Measurements from ENCODE around the gene PWP1.
A peak's percentile ranks its signal among the peaks of the same experiment; 100 is the strongest.
"Not testable (repeated sequence)": the region's sequence is repeated elsewhere in the genome, so short reads cannot be mapped to it uniquely, and the experiment has no call there.

PWP1 gene

DNA sequence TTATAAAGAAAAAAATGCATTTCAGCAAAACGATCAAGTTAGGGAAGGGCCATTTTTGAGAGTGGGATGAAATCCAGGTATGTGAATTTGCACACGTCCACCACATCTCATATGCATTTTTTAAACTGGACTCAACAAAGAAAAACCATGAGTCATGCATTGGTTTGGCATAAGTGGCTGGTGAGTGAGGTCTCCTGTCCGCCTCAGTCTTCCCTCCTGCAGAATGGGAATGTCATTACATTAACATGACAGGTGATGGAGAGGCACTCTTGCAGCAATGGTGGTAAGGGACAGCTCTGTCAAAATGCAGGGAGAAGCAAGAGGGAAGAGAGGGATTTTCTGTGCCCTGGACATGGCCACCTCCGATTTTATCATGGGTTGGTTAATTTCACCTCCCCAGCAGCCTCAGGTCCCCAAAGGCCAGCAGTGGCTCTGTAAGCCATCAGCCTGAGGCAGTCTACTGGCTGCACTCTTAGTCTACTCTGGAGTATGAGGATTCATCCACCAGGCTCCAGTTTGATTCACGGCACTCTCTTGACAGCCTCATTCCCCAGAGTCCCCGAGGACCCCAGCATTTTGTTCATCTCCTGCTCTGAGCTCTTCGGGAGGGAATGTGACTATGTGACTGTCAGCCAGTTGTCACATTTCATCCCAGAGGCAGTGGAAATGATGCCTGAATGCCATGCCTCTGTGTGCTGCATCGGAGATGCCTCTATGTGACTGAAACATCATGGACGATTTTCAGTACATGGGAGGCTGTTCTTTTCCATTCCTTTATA lies 17.1 kb upstream of the PWP1 start:
- DNase-seq: no peak

DNA sequence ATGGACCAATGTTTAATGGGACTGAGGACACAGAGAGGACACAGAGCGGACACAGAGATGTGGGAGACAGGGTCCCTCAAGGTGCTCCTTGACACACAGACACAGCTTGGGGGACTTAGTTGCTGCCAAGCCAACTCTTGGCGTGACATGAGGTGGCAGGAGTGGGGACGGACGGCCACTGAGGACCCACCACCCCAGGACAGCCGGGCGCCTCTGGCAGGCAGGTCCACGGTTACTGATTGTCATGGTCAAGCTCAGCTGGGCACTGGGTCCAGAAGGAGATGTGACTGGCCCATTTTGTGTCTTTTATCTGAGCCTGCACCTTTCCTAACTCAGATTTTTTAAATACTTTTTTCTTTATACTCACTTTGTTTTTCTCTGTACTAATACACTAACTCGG lies 15.7 kb upstream of the PWP1 start:
- no peak for DNase-seq

DNA sequence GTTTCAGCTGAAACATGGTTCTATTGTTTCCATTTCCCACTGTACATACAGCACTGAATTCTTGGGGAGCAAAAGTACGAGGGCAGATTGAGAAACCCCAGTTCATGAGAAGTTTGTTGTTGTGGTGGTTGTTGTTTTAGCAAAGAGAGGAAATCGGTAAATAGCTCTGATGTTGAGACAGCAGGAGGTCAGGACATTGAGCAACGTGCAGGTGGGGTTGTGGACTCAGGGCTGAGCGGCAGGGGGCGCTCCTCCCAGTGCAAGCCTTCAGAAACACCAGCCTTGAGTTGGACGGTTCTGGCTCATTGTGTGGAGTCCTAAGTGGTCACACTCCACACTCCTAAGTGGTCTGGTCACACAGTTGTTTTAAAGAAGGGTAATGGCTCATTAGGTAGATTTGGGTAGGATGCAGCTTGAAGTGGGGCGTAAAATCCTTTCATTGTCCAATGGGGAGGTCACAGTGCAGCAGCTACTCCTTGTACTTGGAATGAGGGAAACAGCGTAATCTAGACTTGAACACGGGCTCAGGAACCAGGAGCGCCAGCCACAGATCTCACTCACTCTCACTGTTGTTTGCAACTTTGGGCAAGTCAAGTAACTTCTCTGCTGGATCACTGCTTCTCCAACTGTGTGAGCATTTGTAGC lies 14.5 kb upstream of the PWP1 start:
- peak in 1 of 2 experiments; percentile 9 for DNase-seq

DNA sequence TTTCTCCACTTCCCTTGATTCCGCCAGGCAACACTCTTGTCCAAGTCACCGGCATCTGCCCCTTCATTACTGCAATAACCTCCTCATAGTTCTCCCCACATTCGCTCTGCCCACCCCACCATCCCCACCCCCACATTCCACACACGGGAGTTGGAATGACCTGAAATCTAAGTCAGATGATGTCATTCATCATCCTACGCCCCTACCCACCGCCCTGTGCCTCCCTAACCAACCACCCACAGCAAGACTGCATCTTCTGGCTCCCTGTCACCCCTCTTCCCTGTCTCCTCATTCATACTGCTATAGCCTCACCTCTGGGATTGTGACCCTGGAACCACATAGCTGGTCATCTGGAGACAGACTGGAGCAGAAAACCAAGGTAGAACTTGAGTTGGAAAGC lies 7.9 kb upstream of the PWP1 start:
- DNase-seq: no peak

DNA sequence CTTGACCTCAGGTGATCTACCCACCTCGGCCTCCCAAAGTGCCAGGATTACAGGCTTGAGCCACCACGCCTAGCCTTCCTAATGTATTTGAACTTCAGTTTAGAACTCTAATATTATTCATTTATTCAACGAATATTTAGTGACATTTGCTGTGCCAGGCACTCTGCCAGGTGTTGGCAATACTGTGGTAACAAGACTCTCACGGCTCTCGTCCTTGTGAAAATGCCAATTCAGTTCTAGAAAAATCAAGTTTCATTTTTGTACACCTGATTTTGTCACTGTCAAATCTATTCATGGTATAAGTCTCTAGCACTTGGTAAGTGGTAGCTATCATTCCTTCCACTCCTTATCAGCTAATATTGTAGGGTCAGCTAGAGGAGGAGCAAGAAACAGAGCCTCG lies 6.3 kb upstream of the PWP1 start:
- DNase-seq: no peak

DNA sequence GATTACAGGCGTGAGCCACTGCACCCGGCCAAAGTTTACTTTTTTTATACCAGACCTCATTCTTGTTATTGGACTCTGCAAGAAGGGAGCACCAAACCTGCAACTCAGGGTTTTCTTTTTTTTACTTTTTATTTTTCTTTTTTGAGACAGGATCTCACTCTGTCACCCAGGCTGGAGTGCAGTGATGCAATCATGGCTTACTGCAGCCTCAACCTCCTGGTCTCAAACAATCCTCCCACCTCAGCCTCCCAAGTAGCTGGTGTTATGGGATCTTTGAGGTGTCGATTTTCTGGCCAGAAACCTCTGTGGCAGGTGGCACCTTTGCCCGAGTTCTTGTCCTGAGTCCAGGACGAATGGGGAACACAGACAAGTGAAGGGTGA lies 4.2 kb upstream of the PWP1 start:
- no peak for DNase-seq

DNA sequence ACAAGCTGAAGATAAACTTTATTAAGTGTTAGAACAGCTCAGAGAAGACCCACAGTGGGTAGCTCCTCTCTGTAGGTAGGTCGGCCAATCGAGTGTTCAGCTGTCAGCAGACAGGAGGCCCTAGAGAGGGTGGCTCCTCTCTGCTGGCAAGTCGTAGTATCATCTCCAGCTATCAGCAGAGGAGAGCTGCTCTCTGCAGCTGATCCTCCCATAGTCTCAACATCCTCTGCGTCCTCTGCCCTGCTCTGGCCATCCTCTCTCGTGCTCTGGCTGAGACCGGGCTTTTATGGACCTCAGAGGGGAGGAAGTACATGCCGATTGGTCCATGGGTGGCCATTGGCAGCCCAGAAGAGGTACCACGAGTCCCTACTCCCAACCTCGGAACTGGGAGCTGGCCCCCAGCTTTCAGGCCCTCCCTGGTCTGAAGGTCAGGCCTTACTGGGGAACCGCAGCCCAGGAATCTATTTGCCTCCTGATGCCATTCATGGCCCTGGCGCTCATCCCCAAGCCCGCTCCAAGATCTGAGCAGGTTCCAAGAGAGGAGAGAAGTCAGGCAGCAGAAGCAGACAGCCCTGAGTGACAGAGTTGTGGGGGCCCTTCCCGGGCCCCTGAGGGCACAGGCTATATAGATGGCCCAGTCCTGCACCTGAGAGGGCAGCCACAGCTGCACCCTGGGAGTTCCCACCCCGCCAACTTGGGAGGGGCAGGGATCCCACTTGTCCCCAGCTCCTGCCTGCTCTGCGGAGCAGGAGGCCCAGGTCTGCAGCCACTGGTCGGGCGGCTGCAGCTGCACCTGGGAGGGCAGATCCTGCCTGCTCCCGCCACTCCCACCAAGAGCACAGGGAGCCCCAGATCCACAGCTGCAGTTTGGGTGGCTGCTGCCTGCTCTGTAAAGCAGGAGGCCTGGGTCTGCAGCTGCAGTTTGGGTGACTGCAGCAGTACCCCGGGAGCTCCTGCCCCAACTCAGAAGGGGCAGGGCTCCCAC lies 3.5 kb upstream of the PWP1 start:
- DNase-seq: no peak

DNA sequence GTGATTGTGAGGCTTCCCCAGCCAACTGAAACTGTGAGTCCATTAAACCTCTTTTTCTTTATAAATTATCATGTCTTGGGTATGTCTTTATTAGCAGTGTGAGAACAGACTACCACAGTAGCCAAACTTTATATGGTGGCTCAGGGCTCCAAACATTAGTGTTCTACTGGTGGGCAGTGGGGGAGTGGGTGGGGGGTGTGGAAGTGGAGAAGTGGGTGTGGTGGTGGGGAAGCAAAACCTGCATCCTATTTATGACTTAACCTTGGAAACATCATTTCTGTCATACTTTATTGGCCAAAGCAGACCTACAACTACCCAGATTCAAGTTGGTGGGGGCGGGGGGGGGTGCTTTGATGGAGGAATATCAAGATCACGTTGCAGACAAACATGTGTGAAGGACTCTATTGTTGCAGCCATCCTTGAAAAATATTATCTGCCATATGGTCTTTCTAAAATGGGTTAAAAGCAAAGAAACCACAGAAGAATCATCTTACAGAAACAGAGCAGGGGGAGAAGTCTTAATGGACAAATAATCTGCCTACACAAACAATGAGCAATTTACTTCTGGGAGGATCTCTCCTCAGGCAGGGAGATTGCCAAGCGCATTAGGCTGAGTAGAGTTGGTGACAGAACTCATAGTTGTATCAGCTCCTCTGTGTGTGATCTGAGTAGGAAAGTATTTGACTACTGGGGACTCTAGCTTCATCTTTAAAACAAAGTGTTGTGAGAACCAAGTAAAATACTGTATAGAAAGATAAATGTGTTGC lies 1.4 kb upstream of the PWP1 start:
- DNase-seq: no peak

DNA sequence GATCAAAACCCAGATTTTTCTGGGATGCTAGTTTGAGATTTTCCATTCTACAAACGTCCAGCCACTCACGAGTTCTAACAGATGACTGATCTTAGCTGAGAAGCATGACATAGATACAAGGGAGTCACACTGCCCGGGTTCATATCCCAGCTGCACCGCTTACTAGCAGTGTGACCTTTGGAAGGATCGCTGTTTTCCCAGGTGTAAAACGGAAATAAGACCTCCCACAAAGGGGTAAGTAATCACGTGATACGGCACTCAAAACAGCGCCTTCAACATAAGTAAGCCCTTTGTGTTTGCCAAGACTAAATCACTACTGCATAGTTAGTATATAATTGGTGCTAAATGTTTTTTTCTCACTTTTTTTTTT lies 624 bp upstream of the PWP1 start:
- DNase-seq: peak; percentile 20 to 31

DNA sequence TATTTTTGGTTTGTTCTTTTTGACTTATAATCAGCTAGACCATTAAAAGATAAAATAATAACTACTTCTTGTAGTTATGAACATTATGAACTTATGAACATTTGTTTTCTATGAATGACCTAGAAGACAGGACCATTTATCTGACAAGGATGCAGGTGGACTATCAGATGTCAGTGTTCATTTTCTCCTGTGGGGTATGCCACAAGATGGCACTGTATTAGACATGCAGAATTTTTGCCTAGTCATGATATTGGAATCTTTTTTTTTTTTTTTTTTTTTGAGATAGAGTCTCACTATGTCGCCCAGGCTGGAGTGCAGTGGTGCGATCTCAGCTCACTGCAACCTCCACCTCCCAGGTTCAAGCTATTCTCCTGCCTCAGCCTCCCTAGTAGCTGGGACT lies 10.2 kb downstream of the PWP1 start:
- peak; percentile 11 to 42 for DNase-seq

DNA sequence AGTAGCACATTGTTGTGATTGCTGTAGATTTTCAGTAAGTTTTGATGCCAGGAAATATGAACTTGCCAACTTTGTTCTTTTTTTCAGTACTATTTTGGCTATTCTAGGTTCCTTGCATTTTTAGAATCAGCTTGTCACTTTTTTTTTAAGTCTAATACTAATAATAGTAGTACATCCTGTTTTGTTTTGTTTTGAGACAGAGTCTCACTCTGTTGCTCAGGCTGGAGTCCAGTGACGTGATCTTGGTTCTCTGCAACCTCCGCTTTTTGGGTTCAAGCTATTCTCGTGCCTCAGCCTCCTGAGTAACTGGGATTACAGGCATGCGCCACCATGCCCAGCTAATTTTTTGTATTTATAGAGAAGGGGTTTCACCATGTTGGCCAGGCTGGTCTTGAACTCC lies 16.5 kb downstream of the PWP1 start:
- no peak for DNase-seq

DNA sequence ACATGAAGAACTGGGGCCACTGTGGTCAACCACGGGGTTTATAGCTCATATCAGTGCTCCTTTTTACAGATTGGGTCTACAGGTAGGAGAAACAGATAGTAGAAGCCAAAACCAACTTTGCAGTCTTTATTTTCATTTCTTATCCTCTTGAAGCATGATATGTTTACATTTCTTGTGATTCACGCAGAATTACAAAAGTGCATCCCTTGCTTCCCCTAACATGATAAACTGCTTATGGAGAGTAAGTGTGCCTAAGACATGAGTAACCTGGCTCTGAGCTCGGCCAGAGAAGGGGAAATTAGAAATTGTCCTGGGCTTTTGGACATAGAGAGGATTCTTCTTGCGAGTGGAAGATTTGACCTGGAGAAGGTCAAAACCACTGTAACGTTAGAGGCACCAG lies 18.4 kb downstream of the PWP1 start:
- DNase-seq: no peak

DNA sequence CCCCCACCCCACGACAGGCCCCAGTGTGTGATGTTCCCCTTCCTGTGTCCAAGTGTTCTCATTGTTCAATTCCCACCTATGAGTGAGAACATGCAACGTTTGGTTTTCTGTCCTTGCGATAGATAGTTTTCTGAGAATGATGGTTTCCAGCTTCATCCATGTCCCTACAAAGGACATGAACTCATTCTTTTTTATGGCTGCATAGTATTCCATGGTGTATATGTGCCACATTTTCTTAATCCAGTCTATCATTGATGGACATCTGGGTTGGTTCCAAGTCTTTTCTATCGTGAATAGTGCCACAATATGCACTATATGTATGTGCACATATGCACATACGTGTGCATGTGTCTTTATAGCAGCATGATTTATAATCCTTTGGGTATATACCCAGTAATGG lies 19.9 kb downstream of the PWP1 start:
- DNase-seq: not testable (repeated sequence)

DNA sequence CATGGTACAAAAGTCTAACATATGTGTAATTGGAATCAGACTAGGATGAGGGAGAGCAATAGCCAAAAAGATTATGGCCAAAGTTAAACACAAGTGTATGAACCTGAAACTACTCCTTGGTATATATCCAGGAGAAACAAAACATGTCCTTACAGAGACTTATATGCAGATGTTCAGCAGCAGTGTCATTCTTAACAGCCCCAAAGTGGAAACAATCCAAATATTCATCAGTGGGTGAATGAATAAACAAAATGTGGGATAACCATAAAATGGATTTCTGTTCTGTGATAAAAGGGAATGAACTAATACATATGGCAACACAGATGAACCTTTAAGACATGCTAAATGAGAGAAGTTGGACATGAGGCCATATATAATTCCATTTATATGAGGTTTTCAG lies 30.2 kb downstream of the PWP1 start:
- DNase-seq: no peak

DNA sequence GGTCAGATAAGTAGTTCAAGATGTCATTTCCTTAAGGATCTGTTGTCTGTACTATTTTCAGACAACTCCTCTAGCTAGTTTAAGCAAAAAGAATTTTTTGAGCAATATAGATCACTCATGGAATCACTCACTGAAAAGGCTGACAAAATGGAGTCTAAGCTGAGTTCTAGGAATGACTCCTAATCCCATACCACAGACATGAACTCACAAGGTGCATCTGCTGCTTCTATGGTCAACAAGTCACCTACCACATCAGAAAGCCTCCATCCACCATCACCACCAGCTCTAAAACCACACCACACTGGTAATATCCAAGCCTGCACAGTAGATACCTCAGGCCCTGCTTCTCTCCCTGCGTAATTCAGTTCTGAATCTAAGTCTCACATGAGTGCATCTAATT lies 33.0 kb downstream of the PWP1 start:
- DNase-seq: no peak

DNA sequence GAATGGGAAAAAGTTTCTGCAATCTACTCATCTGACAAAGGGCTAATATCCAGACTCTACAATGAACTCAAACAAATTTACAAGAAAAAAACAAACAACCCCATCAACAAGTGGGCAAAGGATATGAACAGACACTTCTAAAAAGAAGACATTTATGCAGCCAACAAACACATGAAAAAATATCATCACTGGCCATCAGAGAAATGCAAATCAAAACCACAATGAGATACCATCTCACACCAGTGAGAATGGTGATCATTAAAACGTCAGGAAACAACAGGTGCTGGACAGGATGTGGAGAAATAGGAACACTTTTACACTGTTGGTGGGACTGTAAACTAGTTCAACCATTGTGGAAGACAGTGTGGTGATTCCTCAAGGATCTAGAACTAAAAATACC lies 41.7 kb downstream of the PWP1 start:
- DNase-seq: not testable (repeated sequence)

DNA sequence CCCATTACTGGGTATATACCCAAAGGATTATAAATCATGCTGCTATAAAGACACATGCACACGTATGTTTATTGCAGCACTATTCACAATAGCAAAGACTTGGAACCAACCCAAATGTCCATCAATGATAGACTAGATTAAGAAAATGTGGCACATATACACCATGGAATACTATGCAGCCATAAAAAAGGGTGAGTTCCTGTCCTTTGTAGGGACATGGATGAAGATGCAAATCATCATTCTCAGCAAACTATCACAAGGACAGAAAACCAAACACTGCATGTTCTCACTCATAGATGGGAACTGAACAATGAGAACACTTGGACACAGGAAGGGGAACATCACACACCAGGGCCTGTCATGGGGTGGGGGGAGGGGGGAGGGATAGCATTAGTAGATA lies 42.1 kb downstream of the PWP1 start:
- not testable (repeated sequence) for DNase-seq

DNA sequence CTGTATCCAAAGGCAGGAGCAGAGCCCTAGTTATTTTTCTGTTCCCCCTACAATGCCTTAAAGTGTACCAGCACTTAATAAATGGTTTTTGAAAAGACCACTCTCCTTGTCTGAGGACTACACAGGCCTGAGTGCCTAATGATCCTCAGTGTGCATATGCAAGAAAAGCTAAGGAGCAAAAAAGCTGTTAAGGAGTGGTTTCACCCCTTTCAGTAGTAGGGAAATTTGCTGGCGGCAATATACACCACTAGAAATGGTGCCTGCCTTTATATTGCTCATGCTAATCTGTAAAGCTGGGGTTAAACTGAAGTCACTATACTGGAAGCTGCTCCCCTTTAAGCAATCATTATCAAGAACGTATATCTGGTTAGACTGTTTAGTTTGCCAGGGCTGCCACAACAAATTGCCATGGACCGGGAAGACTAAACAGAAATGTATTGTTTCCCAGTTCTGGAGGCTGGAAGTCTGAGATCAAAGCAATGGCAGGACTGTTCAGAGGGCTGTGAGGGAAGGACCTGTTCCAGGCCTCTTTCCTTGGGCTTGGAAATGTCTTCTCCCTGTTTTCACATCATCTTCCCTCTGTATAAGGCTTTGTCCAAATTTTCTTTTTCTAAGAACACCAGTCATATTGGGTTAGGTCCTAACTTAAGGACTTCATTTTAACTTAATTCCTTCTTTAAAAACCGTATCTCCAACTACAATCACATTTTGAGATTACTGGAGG lies 45.2 kb downstream of the PWP1 start:
- DNase-seq: no peak

DNA sequence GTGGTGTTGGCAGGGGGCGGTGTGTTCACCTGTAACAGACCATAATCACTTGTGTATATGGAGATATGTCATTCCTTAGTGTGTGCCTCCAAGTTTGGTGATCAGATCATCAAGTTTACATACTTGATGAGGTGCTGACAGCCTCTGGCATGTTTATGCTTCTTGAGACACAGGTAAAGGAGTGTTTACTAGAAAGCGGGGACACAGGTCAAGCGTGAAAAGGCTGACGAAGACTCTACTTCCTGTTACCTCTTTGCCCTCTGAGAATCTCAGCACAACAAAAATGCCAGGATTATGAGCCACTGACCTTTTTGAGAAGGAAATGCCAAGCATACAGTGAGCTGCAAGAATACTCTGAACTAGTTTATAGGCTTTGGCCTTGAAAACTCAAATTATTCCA lies 45.8 kb downstream of the PWP1 start:
- no peak for DNase-seq

DNA sequence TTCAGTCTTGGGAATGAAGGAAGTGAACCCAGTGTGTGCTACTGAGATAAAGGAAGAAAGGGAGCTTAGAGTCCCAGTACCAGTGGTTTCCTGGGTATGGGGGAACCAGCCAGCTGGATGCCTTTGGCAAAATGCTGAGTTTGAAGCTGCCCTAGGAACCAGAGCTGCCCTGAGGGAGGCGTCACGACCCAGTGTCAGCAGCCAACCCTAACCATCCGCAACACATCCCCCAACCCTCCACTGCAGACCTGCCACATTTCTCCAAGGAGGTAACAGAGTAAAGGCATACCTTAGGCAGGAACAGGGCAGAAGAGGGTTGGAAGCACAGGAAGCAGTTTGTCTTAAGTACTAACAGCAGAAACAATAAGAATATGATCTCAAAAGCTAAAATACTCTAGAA lies 46.8 kb downstream of the PWP1 start:
- DNase-seq: no peak

DNA sequence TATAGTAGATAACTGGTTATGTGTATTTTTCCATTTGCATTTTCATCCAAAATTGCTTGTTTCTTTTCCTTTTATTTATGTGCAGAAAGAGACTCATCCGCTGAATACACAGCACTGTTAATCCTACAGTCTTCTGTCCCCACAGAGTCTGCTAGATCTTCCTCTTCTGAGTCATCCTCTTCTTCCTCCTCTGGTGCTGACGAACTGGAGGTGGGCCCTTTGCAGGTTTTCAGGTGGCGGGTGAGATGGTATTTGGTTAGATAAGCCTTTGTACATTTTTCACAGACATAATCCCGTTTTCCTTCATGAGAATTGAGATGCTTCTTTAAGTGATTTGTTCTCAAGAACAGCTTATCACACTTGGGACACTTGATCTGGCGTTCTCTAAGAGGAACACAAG lies 48.5 kb downstream of the PWP1 start:
- no peak for DNase-seq

DNA sequence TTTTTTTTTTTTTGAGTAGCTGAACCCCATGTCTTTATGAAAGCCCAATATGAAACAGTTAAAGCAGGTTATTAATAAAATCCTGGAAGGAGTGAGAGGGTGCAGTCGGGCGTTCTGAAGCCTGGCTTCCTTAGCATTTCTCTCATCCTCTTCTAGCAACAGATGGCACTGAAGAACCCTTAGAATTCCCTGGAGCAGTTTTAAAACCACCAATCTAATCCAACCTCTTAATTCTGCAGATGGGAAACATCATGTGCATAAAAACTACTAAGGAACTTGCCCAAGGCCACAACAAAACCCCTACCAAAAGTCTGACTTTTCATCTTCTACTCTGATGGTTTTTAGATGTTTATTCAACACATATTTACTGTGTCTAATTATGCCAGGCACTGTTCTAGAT lies 50.2 kb downstream of the PWP1 start:
- DNase-seq: no peak
